RWPE1 (cell line): Measurements from ENCODE around the gene MLLT6.

Experiments
- CTCF ChIA-PET: fragments of 350-600 bp; sonication (Branson Sonifier 250); formaldehyde crosslinking; extraction: SDS; loops from one replicate; lab custom pipeline; 2021; lab: Yijun Ruan, JAX
- POLR2A ChIA-PET: fragments of 400-600 bp; formaldehyde crosslinking; extraction: SDS; loops from one replicate; lab custom pipeline; 2020; ENCODE audit warnings: antibody characterized with exemption; ENCODE audit not compliant: low non-redundant PET; lab: Yijun Ruan, JAX
- DNase-seq: peaks from one replicate; pipeline ENCODE4 v3.0.0; 2012; ENCODE audit warnings: low spot score
- H3K27ac ChIP-seq: fragments of 450-650 bp; 2 replicates; pipeline ENCODE4 v1.5.1; 2017
- TF ChIP-seq, protein P1 (sequence below): fragments of 450-650 bp; conservative IDR thresholded peaks from 2 replicates; pipeline ENCODE4 v1.5.1; 2017; ENCODE audit warnings: low read depth, mild to moderate bottlenecking

The MLLT6 gene

DNA sequence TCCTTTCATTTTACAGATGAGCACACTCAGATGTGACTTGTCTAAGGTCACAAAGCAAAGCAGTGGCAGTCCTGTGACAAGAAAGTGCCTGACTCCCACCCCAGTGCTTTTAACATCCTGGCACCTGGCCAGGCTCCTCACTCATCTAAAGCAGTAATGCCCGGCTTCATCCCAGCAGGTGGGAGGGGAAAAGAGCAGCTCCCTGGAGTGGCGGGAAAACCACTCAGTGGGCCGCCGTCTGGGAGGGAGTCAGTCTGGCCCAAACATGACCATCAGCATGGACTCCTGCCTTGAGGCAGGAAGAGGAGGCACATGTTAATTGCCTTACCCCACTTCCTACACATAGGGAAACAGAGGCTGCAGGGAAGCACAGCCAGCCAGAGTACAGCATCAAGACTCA lies 40.5 kb downstream of the MLLT6 start:
- H3K27ac ChIP-seq: peak overlapping the region; percentile 94
- POLR2A ChIA-PET: no interaction called here
- CTCF ChIA-PET: no interaction called here
- TF ChIP-seq, protein P1, sequence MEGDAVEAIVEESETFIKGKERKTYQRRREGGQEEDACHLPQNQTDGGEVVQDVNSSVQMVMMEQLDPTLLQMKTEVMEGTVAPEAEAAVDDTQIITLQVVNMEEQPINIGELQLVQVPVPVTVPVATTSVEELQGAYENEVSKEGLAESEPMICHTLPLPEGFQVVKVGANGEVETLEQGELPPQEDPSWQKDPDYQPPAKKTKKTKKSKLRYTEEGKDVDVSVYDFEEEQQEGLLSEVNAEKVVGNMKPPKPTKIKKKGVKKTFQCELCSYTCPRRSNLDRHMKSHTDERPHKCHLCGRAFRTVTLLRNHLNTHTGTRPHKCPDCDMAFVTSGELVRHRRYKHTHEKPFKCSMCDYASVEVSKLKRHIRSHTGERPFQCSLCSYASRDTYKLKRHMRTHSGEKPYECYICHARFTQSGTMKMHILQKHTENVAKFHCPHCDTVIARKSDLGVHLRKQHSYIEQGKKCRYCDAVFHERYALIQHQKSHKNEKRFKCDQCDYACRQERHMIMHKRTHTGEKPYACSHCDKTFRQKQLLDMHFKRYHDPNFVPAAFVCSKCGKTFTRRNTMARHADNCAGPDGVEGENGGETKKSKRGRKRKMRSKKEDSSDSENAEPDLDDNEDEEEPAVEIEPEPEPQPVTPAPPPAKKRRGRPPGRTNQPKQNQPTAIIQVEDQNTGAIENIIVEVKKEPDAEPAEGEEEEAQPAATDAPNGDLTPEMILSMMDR: no peak
- DNase-seq: no peak

- peak overlapping the region; percentile 94 for H3K27ac ChIP-seq
- CTCF ChIA-PET: interaction anchor here (0.6 to 0.9 kb wide), 3 partner anchors 11 to 69 kb away, joined by 3 to 8 read pairs (median 8); no protein-coding TSS in a partner anchor
- TF ChIP-seq, protein P1: no peak
- DNase-seq: no peak
- POLR2A ChIA-PET: no interaction called here
These were observed 41.2 kb downstream of the MLLT6 start for GRCh38 chr17:38746004-38746848.

- DNase-seq: no peak
- TF ChIP-seq, protein P1: no peak
- ChIA-PET POLR2A (no interaction called here), CTCF (interaction anchor here (0.6 to 0.9 kb wide), 3 partner anchors 12 to 69 kb away, joined by 3 to 8 read pairs (median 8); no protein-coding TSS in a partner anchor)
- H3K27ac ChIP-seq: peak overlapping the region; percentile 94
These were observed 41.9 kb downstream of the MLLT6 start for GRCh38 chr17:38746849-38747462.

DNA sequence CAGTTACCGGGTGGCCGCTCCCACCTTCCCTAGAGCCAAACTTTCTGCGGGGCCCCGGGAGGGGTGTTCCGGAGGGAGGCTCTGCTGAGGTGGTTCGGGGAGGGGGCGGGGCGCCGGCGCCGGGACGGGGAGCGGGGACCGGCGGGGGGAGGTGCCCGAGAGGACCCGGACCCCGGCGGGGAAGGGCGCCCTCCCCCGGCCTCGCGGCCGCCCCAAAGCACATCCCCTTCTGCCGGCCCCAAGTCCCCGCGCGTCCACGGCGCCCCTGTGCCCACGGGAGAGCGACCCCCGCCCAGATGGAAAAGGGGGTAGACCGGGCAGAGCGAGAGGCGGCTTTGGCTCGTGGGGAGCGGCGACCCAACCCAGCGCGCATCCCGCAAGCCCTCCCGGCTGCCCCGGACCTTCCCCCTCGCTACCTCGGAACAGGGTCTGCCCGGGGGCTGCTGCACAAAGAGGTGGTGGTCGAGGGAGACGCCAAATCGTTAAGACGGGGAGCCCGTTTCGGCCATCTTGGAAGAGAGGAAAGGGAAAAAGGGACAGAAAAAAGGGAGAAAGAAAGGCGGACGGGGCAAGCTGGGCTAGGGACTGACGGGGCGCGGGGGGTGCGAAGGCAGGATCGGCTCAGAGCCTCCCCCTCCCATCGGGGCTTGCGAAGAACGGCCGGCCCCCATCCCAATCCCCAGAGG lies 42.5 kb downstream of the MLLT6 start:
- peak overlapping the region; percentile 94 for H3K27ac ChIP-seq
- TF ChIP-seq, protein P1: 0 out of 2 replicates have a peak, but pooled peaks have one; percentile 16
- ChIA-PET CTCF (no interaction called here), POLR2A (no interaction called here)
- no peak for DNase-seq

DNA sequence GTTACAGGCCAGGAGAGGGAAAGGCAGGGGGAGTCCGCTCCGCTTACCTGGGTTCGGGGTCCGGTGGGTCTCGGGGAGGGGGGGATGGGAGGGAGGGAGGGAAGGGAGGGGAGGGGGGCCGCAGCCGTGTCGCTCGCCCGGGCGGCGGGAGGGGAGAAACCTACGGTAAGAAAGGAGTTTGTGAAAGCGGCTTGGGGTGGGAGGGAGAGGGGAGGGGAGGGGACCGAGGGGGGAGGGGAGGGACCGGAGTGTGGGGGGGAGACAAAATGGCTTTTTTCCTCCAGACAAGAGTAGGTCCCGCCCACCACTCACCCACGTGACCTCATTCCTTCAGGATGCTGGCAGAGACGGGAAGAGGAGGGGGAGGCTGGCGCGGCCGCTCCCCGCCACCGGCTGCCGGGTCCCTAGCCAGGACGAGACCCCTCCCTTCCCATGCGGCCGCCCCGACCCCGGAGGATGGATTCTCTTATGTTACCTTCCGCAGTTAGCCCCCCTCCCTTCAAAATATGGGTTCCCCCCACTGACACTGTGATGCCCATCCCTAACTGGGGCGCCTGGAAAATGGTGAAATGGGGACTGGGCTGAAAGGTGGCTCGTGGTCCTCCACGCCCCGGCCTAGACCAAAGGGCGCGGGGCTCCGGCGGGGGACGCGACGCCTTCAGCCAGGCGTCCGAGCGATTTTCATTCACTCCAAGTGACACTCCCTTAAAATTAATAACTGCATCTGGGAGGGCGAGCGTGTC lies 43.2 kb downstream of the MLLT6 start, which contains the start of gene PCGF2:
PCGF2 (minus strand) TSS at position 188 of the 743 bp plus-strand sequence. CDS start 7,934 bp downstream, outside the sequence.
- CTCF ChIA-PET: no interaction called here
- TF ChIP-seq, protein P1: no peak
- DNase-seq: peak; percentile 85
- H3K27ac ChIP-seq: peak within 1 kb of the TSS; percentile 94
- POLR2A ChIA-PET: no interaction called here

- TF ChIP-seq, protein P1: no peak
- ChIA-PET POLR2A (no interaction called here), CTCF (interaction anchor here (1.0 kb wide), 1 partner anchor 14 kb away, joined by 5 read pairs; no protein-coding TSS in a partner anchor)
- no peak for DNase-seq
- peak overlapping the region; percentile 94 for H3K27ac ChIP-seq
These were observed 43.8 kb downstream of the MLLT6 start for GRCh38 chr17:38748892-38749222.
